Stimulated activated naive CD4-positive, alpha-beta T cell (primary cell): Measurements from ENCODE around the gene OPCML.

ENCODE experiments used
- DNase-seq, 6 experiments: peaks; one replicate each; lab custom pipeline; 2025; lab: John Stamatoyannopoulos, UW

The OPCML gene

DNA sequence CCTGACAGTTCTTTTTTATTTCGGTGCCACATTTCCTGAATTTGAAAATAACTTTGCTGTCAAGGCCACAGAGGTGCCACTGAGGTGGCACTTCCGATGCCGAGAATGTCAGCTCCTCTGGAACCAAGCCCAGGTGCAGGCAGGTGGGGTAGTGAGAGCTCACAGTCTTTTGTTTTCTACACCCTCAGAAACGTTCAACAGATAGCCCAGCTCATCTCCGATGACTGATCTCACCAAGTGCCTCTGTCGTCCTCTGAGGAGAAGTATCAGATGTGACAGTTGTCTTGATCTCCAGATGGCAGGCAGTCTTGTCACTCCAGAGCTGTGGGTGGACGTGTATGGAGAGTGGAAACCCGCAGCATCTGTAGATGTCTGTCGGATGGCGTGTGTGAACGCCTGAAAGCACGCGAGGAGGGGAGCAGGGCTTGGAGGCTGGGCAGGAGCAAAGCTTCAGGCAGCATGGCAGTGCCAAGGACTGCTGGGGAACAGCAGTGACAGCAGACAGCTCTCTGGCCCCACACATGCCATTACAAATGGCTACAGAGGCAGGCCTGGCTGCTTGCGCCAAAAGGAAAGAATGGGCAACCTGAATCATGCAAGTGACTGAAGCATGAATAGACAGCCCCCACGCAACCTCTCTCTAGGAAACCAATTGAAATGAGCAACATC, 877.0 kb downstream of the OPCML start:
- no peak for DNase-seq

DNA sequence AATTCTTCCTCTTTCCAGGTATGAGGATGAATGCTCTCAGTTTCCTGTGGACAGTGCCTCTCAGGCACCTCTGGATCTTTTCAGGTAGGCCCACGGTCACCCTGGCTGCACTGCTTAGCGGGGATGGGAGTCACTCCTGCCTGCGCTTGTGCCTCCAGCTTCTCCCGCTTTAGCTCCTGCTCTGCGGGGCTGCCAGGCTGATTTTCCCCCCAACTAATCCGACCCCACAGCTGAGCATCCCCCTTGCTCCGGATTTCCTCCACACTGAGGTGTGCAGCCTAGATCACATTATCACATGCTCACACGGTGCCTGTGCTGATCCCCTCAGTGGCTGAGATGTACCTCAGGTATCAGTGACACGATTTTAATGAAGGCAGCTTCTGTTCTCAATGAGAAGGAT, 879.1 kb downstream of the OPCML start:
- DNase-seq, result no peak

DNA sequence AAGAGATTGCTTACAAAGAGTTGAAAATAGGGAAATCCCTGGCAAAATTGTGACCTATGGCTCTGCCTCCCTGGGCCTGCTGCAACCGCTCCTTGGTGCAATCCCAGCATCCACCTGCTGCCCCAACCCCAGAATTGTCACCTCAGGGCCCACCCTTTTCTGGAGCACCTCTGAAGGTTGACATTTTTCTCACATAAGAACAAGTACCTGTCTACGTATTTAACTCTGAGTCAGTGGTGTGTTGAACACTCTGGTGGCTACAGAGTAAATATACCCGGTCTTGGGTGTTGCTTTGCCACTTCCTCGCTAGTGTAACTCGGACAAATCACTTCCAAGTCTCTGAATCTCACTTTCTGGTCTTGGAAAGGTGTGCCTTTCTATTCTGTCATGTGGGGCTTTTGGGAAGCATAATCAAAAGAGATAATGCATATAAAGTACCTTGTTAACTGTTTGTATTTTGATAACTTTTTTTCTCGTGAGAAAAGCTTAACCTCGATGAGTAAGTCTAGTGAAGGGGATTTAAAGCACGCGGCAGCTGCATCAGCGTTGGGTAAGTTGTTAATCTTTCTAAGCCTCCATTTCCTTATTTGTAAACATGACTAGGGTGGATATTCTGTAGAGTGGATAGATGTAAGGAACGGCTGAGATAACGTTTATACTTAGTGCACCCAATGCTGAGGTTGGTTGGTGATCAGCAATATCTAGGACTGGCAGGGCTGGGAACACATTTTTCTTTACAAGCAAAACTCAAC, 881.2 kb downstream of the OPCML start:
- no peak for DNase-seq

DNA sequence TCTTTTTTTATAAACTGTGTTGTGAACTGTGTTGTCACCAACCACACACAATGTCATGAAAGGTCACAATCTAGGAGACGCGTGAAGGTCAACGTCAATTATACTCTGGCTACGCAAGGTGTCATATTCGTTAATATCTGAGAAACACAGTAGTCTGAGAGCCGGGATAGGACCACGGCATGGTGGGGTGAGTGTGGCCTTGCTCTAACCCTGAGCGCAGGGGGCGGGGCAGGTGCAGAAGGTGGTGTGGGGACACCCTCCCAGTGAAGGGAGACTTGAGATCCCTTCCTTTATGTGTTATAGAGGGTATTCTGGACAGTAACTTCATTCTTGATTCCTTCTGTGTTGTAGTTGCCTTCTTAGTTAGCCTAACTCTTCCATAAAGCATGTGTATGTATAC, 883.0 kb downstream of the OPCML start:
- DNase-seq, result no peak

DNA sequence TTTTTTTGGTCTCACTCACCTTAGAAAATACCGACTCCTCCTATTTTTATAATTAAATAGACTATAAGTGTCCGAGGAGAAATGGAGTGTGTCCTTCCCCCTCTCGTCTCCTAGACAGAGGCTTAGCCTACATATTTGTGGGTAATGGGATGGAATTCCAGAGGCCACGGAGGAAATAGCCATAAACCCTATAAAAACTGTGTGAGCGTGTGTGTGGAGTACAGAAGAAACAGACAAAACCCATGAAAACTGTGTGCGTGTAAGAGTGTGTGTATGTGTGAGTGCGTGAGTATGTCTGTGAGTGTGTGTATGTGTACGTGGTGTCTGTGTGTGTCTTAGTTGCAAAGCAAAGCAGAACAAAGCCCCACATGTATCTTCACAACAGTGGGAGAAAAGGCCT, 883.5 kb downstream of the OPCML start:
- no peak for DNase-seq

DNA sequence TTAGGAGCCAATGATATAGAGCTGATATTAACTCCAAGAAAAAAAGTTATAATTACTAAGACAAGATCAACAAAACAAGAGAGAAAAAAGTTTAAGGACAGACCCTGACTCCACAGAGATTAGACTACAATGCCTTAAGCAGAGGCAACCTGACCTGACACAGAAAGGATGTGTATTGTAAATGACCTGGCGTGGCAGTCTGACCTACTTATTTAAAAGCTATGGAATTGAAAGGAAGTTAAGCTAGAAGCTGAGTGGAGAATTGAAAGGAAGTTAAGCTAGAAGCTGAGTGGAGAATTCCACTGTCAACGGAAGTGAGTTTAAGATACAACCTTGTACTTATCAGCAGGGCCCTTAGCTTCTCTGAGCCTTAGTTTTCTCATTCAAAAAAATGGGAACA, 885.4 kb downstream of the OPCML start:
- DNase-seq, result no peak

DNA sequence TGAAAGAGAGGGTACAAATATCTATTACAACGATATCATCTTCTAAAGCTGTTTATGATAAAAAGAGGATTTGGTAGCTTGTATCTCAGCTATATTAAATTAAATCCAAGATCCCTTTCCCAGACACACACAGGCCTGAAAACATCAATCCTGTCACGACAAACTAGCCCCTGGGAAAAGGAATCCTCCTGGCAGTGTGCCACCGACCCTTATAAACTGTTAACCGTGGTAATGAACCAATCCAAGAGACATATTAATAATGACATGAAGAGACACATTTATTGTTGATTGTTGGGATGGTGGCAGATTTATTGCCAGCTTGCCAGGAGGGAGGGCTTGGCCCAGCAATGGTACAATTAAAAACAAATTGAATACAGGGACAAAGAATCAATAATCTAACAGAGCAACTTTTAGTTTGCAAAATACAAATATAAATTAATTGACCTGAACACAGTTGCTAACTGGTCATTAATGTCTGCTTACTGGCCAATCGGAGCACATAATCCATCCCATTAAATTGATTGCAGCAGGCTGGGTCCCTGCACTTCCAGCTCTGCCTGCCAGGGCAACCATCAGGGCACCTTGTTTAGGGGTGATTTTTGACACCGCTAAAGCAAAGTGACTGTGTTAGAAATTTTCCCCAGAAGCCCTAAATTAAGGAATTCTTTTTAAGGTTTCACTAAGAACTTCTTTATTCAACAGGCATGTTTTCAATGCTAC, 887.6 kb downstream of the OPCML start:
- no peak for DNase-seq

DNA sequence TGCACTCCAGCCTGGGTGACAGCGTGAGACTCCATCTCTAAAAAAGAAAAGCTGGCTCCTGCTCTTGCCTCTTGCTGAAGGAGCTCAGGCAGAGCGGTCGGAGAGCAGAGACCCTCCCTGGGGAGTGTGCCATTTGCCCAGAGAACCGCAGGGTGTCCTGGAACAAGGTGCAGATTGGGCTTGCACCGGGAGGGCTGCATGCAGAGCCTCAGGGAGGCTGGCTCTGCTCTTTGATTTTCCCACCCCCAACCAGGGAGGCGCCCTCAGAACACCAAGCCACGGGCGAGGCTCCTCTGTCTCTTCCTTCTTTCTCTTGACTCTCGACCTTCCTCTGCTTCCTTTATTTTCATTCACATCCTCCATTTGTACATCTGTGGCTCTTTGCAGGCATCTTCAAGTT, 889.1 kb downstream of the OPCML start:
- no peak for DNase-seq

DNA sequence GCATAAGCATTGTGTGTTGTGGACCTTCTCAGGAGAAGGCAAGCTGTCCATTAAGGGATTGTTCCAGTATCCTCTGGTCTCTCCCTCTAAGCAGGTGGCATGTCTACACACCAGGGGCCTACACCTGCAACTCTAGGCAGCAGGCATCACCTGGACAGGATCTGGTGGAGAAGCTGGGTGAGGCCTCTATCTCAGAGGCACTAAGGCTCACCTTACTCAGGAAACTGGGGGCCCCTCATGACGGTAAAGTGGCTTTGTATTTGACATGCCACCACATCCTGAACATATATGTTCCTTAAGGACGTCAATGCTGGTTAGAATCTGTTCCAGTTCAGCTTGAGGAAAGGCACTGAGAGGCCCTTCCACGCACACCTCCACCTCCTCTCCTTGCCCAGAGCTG, 891.3 kb downstream of the OPCML start:
- DNase-seq, result no peak

DNA sequence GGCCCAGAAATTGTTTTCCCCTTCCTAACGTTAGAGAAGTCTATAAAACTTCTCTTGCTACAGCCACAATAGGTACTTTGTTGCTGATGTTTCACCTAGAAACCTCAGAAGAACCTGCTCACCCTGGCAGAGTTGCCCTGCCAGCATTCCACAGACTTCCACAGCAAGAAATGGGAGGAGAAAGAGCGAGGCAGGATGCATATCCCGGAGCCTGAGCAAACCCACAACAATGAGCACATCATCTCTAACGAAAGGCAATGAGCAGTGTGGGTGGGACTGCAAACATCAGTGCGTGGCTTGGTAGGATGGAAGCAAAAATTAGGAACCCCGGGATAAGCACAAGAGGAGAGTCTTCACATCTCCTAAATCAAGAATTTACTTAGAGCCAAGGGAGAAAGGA, 892.3 kb downstream of the OPCML start:
- no peak for DNase-seq

DNA sequence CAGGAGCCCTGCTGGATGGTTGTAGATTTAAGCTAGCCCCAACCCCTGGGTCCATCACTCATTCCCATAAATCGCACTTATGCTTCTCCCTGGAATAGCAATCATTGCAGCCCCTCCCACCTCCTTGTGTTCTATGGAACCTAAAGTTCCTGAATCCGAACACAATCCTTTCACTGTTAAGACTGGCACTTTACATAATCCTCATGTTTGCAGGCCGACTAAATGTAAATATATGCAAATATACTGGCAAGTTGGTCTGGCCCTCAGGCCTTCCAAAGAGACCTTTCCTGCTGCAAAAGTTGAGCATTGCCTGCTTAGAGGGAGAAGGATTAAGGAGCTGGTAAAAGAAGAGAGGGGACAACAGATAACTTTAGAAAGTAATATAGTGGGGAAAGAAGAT, 892.9 kb downstream of the OPCML start:
- DNase-seq, result no peak

DNA sequence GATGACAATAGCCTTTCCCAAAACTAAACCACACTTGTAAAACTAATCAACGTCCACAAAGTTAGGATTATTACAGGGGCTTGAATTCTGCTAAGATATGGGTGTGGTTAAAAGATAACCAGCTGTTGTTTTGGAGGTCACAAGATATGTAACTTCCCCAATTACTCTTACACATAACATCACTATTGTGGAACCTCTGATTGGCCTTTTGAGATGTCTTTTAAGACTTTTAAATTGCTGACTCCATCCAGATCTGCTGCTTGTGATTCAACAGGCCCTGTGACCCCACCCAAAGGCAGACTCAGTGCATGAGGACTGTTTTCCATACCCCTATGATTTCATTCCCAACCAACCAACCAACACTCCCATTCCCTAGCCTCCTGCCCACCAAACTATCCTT, 893.9 kb downstream of the OPCML start:
- DNase-seq, result no peak

DNA sequence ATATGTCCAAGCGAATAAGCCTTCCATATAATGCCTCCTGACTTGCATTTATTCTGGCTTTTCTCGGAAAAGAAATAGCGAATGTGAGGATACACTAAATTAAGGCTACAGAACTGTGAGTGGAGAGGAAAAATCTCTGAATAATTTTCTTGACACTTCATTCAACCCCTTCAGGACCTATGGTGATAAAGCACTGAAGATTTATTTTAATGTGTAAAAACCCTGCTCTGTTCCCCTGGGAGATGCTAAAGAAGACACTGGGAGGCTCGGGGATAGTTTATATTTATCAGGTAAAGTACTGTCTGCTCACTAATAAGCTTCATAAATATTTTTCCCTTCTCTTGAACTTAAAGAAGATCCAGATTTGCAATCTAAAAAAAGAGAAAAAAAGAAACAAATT, 895.8 kb downstream of the OPCML start:
- no peak for DNase-seq

DNA sequence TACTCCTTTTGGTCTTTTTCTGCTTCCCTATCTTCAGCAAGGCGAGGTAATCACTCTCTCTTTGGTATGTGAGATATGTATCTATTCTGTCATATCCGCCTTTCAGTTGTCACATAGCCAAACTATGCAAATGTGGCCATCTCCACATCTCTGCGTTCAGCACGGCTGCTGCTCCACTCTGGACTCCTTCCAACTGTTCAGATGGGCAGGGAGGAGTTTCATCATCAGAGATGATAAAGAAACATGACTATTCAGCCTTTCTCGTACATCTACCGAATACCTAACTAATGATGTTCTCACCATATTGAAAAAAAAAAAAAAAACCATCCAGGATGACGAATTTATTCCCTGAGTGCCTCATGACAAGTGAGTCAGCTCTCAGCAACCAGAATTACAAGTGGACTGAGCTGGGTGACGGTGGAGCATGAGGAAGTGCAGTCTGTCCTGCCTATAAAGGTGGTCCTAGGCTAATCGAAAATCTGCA, 899.6 kb downstream of the OPCML start:
- no peak for DNase-seq

DNA sequence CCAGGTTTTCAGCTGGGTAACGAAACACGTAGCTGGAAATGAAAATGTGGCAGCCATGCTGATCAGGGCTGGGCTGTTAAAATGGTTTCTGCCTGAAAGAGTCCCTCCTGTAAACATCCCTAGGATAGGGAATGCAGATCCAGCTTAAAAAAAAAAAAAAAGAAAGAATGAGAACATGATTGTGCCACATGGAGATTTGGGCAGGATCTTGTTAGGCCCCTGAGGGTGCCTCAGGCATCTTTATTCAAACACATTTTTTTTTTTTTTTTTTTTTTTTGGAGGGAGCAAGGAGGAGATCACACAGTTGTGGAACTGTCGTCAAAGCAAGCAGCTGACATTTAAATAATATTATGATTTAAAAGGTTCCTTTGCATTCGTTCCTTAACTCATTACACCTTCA, 900.3 kb downstream of the OPCML start:
- DNase-seq, result no peak

DNA sequence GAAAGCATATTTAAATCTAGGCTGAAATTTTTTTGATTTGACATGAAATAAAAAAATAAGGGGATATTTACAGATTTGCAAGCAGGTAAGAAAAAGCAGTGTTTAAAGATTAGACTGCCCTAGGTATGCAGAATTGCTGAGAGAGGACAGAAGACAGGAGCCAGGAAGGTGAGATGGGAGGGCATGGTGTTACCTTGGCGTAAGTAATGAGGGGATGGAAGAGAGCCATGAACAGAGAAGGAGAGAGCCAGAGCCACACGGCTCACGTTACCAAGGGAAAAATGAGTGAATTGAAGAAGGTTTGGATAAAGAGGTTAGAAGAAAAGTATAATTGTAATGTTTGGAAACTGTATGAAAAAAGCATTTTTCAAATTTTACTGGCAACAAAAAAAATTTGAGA, 904.3 kb downstream of the OPCML start:
- no peak for DNase-seq

DNA sequence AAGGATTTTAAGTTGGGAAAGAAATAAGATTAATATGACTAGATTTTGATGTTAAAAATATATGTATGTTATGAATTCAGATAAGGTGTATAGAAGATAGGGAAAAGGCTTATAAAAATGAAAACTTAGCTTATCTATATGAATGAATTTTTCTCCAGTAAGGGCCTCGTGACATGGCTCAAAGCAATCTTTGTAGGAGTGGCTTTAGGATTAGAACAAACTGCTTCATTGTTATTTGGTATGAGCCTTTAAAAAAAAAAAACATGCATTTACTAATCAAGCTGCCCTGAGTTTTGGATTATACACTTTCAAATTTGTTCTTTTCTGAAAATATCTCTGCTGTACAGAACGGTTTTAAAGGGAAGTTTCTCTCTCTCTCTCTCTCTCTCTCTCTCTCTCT, 905.9 kb downstream of the OPCML start:
- DNase-seq, result no peak

DNA sequence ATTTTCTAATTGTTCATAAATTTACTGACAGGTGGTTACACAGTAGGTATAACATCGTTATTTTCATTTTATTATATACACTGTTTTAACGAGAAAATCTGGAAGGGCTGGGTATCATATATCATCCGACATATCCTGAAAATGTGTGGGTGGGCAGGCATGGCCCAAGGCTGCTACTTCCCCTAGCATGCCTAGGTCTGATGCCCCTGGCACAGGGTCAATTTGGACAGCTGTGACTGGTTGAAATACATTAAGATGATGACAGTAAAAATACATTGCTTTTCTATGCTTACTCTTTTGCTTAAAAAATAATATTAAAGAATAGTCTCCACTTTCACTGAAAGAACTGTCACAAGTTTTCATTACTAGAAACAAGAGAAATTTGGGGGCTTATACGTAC, 908.8 kb downstream of the OPCML start:
- DNase-seq, result no peak

DNA sequence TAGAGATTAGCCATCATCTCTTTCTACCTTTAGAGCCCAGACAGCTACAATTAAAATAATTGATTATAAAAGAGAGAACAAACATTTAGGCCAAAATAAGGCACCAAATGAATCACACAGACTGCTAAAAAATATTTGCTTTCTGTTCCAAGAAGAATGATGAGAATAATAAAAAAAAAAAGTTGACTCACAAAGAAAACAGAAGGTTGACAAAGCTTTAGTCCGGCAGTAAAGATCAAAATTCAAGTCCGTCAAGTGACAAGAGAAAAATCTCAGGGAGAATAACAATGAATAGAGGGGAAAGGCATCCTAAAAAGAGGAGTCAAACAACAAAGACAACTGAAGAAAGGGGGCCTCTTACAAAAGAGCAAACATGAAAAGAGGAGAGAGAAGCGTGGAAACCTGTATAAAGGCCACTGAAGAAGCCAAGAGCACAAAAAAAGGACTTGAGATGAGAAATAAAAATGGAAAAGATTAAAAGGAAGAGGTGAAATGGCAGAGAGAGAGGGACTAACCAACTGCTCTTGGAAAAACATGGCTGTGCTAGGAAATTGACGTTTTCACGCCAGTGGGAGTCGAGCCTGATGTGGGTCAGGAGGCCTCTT, 910.2 kb downstream of the OPCML start:
- DNase-seq, result no peak

DNA sequence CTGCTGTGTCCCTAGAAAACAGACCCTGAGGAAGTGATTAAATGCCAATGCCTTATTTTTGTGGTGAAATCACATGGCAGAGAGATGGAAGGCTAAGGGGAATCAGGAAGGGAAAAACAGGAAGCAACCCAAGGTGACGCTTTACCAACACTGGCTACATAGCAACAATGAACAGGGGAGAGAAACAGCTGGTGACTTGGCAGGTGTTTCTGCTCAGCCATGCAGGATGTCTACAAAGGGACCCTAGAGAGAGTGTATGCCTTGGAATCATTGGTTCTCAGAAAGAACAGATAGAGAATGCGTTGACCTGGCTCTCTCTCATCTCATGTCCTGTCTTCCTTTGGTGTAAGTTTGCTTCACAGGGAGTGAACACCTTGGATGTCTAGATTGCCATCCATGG, 911.9 kb downstream of the OPCML start:
- no peak for DNase-seq

DNA sequence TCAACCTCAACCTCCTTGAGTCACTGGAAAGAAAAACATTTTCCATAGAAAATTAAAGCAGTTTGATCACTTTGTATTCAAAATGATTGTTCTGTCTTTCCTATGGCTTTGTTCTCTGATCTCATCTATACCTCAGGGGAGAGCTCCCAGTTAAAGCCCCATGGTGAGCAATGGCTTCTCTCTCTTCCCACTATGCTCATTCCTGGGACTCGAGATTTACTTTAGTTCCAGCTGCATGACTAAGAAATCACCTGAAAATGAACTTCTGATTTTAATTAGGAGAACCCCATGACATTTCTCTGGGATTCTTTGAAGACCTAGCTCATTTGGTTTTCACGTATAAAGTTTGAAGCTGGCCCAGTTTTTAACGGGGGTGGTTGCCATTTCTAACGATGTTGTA, 921.5 kb downstream of the OPCML start:
- DNase-seq, result no peak

DNA sequence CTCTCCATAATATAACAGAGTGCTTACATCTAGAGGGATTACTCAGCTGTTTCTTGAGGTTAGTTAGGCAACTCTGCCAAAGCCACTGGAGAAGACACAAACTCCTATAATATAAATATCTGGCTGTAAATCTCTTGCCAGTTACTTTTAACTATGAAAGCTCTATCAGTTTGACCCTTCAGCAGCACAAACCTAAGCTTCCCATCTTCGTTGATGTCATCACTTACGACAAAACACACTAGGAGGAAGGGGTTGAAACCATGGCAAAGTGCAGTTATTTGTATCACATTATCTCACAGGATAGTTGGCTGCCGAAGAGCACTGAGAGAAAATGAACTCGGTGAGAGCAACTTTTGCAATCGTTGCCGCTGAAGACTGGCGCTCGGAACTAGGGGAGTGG, 922.1 kb downstream of the OPCML start:
- DNase-seq, result no peak

DNA sequence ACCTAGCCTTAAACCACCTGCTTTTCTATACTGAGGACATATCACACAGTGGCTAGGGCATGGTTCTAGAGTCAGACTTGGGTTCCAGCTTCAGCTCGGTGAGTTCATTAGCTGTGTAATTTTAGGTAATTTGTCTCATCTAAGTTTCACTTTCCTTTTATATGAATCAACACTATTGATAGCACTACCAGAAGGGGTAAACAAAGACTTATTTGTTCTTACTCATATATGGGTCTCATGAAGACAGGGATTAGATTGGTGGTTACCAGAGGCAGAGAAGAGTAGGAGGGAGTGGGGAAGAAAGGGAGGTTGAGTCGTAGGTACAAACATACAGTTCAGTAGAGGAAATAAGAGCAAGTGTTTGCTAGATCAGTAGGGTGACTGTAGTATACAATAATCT, 924.7 kb downstream of the OPCML start:
- no peak for DNase-seq
